HepG2 (cell line): ENCODE data around the gene R3HDM4. TPM values are rescaled to one million over a fixed set of nuclear protein-coding genes. Genes with fewer than 3 reads are reported as not detected.

Experiments used
- BCL6 ChIP-seq: IDR thresholded peaks from 2 replicates; pipeline ENCODE4 v1.6.1; 2016; ENCODE audit warnings: missing genetic modification reagents, missing compliant biosample characterization
- CHD2 ChIP-seq: IDR thresholded peaks from 2 replicates; pipeline ENCODE4 v1.6.1; 2011; ENCODE audit warnings: low read depth, low read length, improper control_type of control experiment
- GLMP ChIP-seq: sonication (generic); formaldehyde crosslinking; IDR thresholded peaks from 2 replicates; pipeline ENCODE4 v1.9.0; 2021; ENCODE audit warnings: missing genetic modification reagents, mild to moderate bottlenecking, borderline replicate concordance
- HIVEP1 ChIP-seq: sonication (generic); formaldehyde crosslinking; IDR thresholded peaks from 2 replicates; pipeline ENCODE4 v1.4.0; 2020; ENCODE audit warnings: mild to moderate bottlenecking, missing genetic modification reagents
- HMG20A ChIP-seq: IDR thresholded peaks from 2 replicates; pipeline ENCODE4 v1.6.1; 2016; ENCODE audit warnings: borderline replicate concordance
- HNF4A ChIP-seq: sonication (generic); formaldehyde crosslinking; IDR thresholded peaks from 2 replicates; pipeline ENCODE4 v1.4.0; 2020; ENCODE audit warnings: missing genetic modification reagents
- IKZF1 ChIP-seq: fragments of 450-650 bp; IDR thresholded peaks from 2 replicates; pipeline ENCODE4 v1.7.1; 2016
- KAT8 ChIP-seq: IDR thresholded peaks from 2 replicates; pipeline ENCODE4 v1.6.1; 2016; ENCODE audit warnings: missing genetic modification reagents, missing compliant biosample characterization
- KDM3A ChIP-seq: IDR thresholded peaks from 2 replicates; pipeline ENCODE4 v1.6.1; 2018; ENCODE audit warnings: low read depth, missing compliant biosample characterization
- MIER2 ChIP-seq: IDR thresholded peaks from 2 replicates; pipeline ENCODE4 v1.6.1; 2016; ENCODE audit warnings: missing biosample characterization, missing genetic modification reagents
- MIXL1 ChIP-seq: IDR thresholded peaks from 2 replicates; pipeline ENCODE4 v1.6.1; 2016
- MTERF4 ChIP-seq: sonication (generic); formaldehyde crosslinking; IDR thresholded peaks from 2 replicates; pipeline ENCODE4 v1.8.0; 2023; ENCODE audit warnings: mild to moderate bottlenecking, missing genetic modification reagents
- MTF1 ChIP-seq: sonication (generic); formaldehyde crosslinking; IDR thresholded peaks from 2 replicates; pipeline ENCODE4 v1.5.0; 2020; ENCODE audit warnings: missing genetic modification reagents
- NFE2L1 ChIP-seq: sonication (generic); formaldehyde crosslinking; IDR thresholded peaks from 2 replicates; pipeline ENCODE4 v1.4.0; 2020; ENCODE audit warnings: missing genetic modification reagents, mild to moderate bottlenecking, borderline replicate concordance
- NKX3-1 ChIP-seq: sonication (generic); formaldehyde crosslinking; IDR thresholded peaks from 2 replicates; pipeline ENCODE4 v1.5.0; 2020; ENCODE audit warnings: missing genetic modification reagents
- NRL ChIP-seq: sonication (generic); formaldehyde crosslinking; IDR thresholded peaks from 2 replicates; pipeline ENCODE4 v1.5.0; 2020; ENCODE audit warnings: missing genetic modification reagents, mild to moderate bottlenecking, moderate library complexity, borderline replicate concordance
- STAT5B ChIP-seq: sonication (generic); formaldehyde crosslinking; IDR thresholded peaks from 2 replicates; pipeline ENCODE4 v1.4.0; 2020; ENCODE audit warnings: missing genetic modification reagents
- THAP11 ChIP-seq: IDR thresholded peaks from 2 replicates; pipeline ENCODE4 v1.6.1; 2016; ENCODE audit warnings: missing biosample characterization, missing genetic modification reagents
- TOPORS ChIP-seq: sonication (generic); formaldehyde crosslinking; IDR thresholded peaks from 2 replicates; pipeline ENCODE4 v1.8.0; 2023; ENCODE audit warnings: mild to moderate bottlenecking, missing genetic modification reagents
- YEATS4 ChIP-seq: sonication (generic); formaldehyde crosslinking; IDR thresholded peaks from 2 replicates; pipeline ENCODE4 v1.4.0; 2020; ENCODE audit warnings: missing genetic modification reagents, borderline replicate concordance
- ZBTB20 ChIP-seq: sonication (generic); formaldehyde crosslinking; IDR thresholded peaks from 2 replicates; pipeline ENCODE4 v1.8.1; 2023; ENCODE audit warnings: missing genetic modification reagents, low read depth, mild to moderate bottlenecking, borderline replicate concordance
- ZFAT ChIP-seq: sonication (generic); formaldehyde crosslinking; conservative IDR thresholded peaks from 2 replicates; pipeline ENCODE4 v1.8.1; 2023; ENCODE audit warnings: missing genetic modification reagents, inconsistent platforms
- ZNF552 ChIP-seq: sonication (generic); formaldehyde crosslinking; IDR thresholded peaks from 2 replicates; pipeline ENCODE4 v1.9.0; 2022; ENCODE audit warnings: missing genetic modification reagents, mild to moderate bottlenecking, borderline replicate concordance
- ZNF644 ChIP-seq: IDR thresholded peaks from 2 replicates; pipeline ENCODE4 v1.6.1; 2016; ENCODE audit warnings: low read depth
- ZNF737 ChIP-seq: sonication (generic); formaldehyde crosslinking; IDR thresholded peaks from 2 replicates; pipeline ENCODE4 v1.5.0; 2020; ENCODE audit warnings: missing genetic modification reagents, mild to moderate bottlenecking, borderline replicate concordance
- ZNF768 ChIP-seq: sonication (generic); formaldehyde crosslinking; IDR thresholded peaks from 2 replicates; pipeline ENCODE4 v1.4.0; 2020; ENCODE audit warnings: missing genetic modification reagents
- ZNF773 ChIP-seq: sonication (generic); formaldehyde crosslinking; IDR thresholded peaks from 2 replicates; pipeline ENCODE4 v1.4.0; 2020; ENCODE audit warnings: missing genetic modification reagents, borderline replicate concordance
- ZNF776 ChIP-seq: sonication (generic); formaldehyde crosslinking; IDR thresholded peaks from 2 replicates; pipeline ENCODE4 v1.4.0; 2020; ENCODE audit warnings: mild to moderate bottlenecking, missing genetic modification reagents
- ZNF784 ChIP-seq: sonication (generic); formaldehyde crosslinking; IDR thresholded peaks from 2 replicates; pipeline ENCODE4 v1.5.1; 2020; ENCODE audit warnings: missing genetic modification reagents, mild to moderate bottlenecking, borderline replicate concordance
- polyA plus RNA-seq, 8 experiments: library from polyadenylated mRNA; depleted of rRNA in 3 of 8; stranded (reverse) in 7 of 8; unstranded in 1 of 8; fragments of >200 nt; fragmentation: Illumina TruSeq in 4 of 8; extraction: Trizol in 4 of 8; gene quantifications; 2 replicates each; pipeline versions ENCODE4 v1.2.1 to v1.2.3, GENCODE V29; 2011 to 2016; ENCODE audit warnings: low read depth in 4 of 8, missing spikeins in 1 of 8, mixed read lengths in 1 of 8; ENCODE audit not compliant: insufficient read depth in 1 of 8
- total RNA-seq, 5 experiments: library from RNA; depleted of rRNA; stranded (reverse); fragments of >200 nt; fragmentation: Illumina TruSeq; extraction: Trizol; gene quantifications; 2 replicates each; pipeline ENCODE4 v1.2.3, GENCODE V29; 2016; ENCODE audit warnings: low read depth in 1 of 5
- TF ChIP-seq, protein P1 (sequence below): sonication (generic); formaldehyde crosslinking; IDR thresholded peaks from 2 replicates; pipeline ENCODE4 v1.4.0; 2020; ENCODE audit warnings: mild to moderate bottlenecking, missing genetic modification reagents

R3HDM4 gene
- total and polyA plus RNA-seq, 2 of the 13 experiments (the other 11 are each of a cell fraction or from before 2014, with no cell fraction given), result 26.2 to 26.9 TPM

DNA sequence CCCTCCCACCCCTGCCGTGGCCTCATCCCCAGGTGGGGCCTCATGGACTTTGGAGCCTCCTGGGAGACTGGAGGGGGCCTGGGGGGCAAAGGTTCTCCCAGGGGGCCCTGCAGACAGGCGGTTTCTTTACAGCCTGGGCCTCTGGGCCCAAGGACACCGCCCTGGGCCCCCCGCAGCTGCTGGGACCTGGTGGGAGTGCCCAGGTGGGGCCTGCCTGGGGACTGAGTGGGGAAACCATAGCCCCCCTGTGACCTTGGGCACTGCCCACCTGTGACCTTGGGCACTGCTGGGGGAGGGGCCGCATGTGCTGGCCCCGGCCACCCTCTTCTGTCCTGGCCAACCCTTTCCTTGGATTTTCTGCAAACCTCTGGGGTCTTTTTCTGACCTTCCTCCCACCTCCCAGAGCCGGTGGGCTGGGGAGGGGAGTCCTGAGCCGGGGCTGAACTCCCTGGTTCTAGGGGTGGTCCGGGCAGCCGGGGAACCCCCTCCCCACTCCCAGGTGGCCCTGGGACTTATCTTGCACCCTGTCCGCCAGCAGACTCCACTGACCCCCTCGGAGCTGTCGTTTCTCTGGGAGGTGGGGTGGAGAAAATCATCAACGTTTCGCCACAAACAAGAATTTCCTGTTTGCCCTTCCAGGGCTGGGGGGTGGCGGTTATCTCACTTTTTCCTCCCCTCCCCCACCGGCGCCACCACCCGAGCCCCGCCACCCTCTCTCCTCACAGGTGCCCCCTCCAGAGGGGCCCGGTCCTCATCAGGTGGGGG, 39.8 kb upstream of the R3HDM4 start (continued):
- TF ChIP-seq, protein P1, sequence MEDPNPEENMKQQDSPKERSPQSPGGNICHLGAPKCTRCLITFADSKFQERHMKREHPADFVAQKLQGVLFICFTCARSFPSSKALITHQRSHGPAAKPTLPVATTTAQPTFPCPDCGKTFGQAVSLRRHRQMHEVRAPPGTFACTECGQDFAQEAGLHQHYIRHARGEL (CRISPR knock-in tag), result no peak
- no peak for TF ChIP-seq ZNF768 (CRISPR knock-in tag)
- TF ChIP-seq THAP11 (CRISPR knock-in tag), result peak; percentile 73
- TF ChIP-seq ZBTB20 (CRISPR knock-in tag), result peak; percentile 49; the same call in 1 of the 2 replicates
- TF ChIP-seq NKX3-1 (CRISPR knock-in tag), result no peak; the same call in 1 of the 2 replicates
- TF ChIP-seq GLMP (CRISPR knock-in tag), result no peak
- peak; percentile 51; the same call in 1 of the 2 replicates for TF ChIP-seq MIXL1
- peak; percentile 67; the same call in 1 of the 2 replicates for TF ChIP-seq TOPORS
- TF ChIP-seq HNF4A (CRISPR knock-in tag), result peak; percentile 100
- TF ChIP-seq ZNF737, result no peak
- TF ChIP-seq HMG20A (CRISPR knock-in tag), result peak; percentile 85
- 0 out of 2 replicates have a peak, but pooled peaks have one; percentile 82 for TF ChIP-seq MTERF4 (CRISPR knock-in tag)
- no peak for TF ChIP-seq MTF1 (CRISPR knock-in tag)
- TF ChIP-seq CHD2, result peak; percentile 52; the same call in 1 of the 2 replicates
- TF ChIP-seq ZNF773 (CRISPR knock-in tag), result no peak
- no peak for TF ChIP-seq IKZF1
- peak; percentile 94 for TF ChIP-seq KDM3A (CRISPR knock-in tag)
- TF ChIP-seq BCL6 (CRISPR knock-in tag), result peak; percentile 81
- no peak for TF ChIP-seq ZNF644 (CRISPR knock-in tag)
- TF ChIP-seq ZNF776 (CRISPR knock-in tag), result no peak
- no peak for TF ChIP-seq NRL (CRISPR knock-in tag)
- TF ChIP-seq YEATS4 (CRISPR knock-in tag), result peak; percentile 90
- no peak for TF ChIP-seq ZFAT
- TF ChIP-seq STAT5B (CRISPR knock-in tag), result peak; percentile 87; the same call in 1 of the 2 replicates
- TF ChIP-seq MIER2, result peak; percentile 40; the same call in 1 of the 2 replicates
- peak; percentile 77 for TF ChIP-seq KAT8
- TF ChIP-seq HIVEP1 (CRISPR knock-in tag), result peak; percentile 98
- peak; percentile 68 for TF ChIP-seq ZNF784 (CRISPR knock-in tag)
- 0 out of 2 replicates have a peak, but pooled peaks have one; percentile 34 for TF ChIP-seq NFE2L1 (CRISPR knock-in tag)
- TF ChIP-seq ZNF552 (CRISPR knock-in tag), result peak; percentile 52; the same call in 1 of the 2 replicates
